ENCODE measurements around the gene CEP43.

- no peak for TF ChIP-seq CTCF (conservative IDR thresholded peaks at IDR 0.05 in 1 of 2, IDR thresholded peaks at IDR 0.05 in 1 of 2; ENCODE audit: extremely low read depth in 1 of 2, insufficient read depth in 1 of 2, low read depth in 1 of 2, low read length in 2 of 2)
- TF ChIP-seq EZH2 (IDR thresholded peaks at IDR 0.05; ENCODE audit: borderline replicate concordance, low read length), result no peak
Measured at GRCh38 chr6:166969390-166970002, 29.7 kb upstream of the CEP43 start.

Data from mammary epithelial cell (primary cell).